Activated CD8-positive, alpha-beta memory T cell treated with anti-CD3 and anti-CD28 coated beads for 1 hour (primary cell): ENCODE data around the gene ZCCHC17.

ENCODE experiments used
- DNase-seq, 2 donors: peaks; one replicate each; pipeline ENCODE4 v3.0.0-alpha.2; 2020; ENCODE audit warnings: low read depth in 1 of 2; ENCODE audit errors: extremely low read depth in 1 of 2

The ZCCHC17 gene

GRCh38 chr1:31302709-31303441 lies 6.0 kb downstream of the ZCCHC17 start:
- no peak for DNase-seq

- no peak for DNase-seq
Measured at GRCh38 chr1:31306278-31306677, 9.4 kb downstream of the ZCCHC17 start.

- no peak for DNase-seq
Measured at GRCh38 chr1:31308036-31308435, 11.2 kb downstream of the ZCCHC17 start.

GRCh38 chr1:31310198-31310597 lies 13.4 kb downstream of the ZCCHC17 start:
- DNase-seq = no peak

GRCh38 chr1:31315902-31316301 lies 19.1 kb downstream of the ZCCHC17 start:
- DNase-seq = no peak

- DNase-seq = no peak
Measured at GRCh38 chr1:31318146-31318545, 21.3 kb downstream of the ZCCHC17 start.

- no peak for DNase-seq
Measured at GRCh38 chr1:31324093-31324492, 27.3 kb downstream of the ZCCHC17 start.

- no peak for DNase-seq
Measured at GRCh38 chr1:31324992-31325391, 28.2 kb downstream of the ZCCHC17 start.

GRCh38 chr1:31326461-31326860 lies 29.6 kb downstream of the ZCCHC17 start:
- no peak for DNase-seq

GRCh38 chr1:31327381-31327780 lies 30.5 kb downstream of the ZCCHC17 start:
- no peak for DNase-seq

- DNase-seq = no peak
Measured at GRCh38 chr1:31335007-31335406, 38.2 kb downstream of the ZCCHC17 start.

GRCh38 chr1:31336687-31337467 lies 40.0 kb downstream of the ZCCHC17 start:
- DNase-seq = no peak

- DNase-seq = no peak
Measured at GRCh38 chr1:31344503-31344902, 47.7 kb downstream of the ZCCHC17 start.

- DNase-seq = no peak
Measured at GRCh38 chr1:31345635-31346034, 48.8 kb downstream of the ZCCHC17 start.

- DNase-seq = no peak
Measured at GRCh38 chr1:31346785-31347184, 50.0 kb downstream of the ZCCHC17 start.

GRCh38 chr1:31348449-31348848 lies 51.6 kb downstream of the ZCCHC17 start:
- no peak for DNase-seq

GRCh38 chr1:31354283-31354682 lies 57.5 kb downstream of the ZCCHC17 start:
- DNase-seq = no peak

GRCh38 chr1:31356427-31356826 lies 59.6 kb downstream of the ZCCHC17 start:
- DNase-seq = no peak

- DNase-seq = no peak
Measured at GRCh38 chr1:31361607-31362006, 64.8 kb downstream of the ZCCHC17 start.

GRCh38 chr1:31362032-31362431 lies 65.2 kb downstream of the ZCCHC17 start:
- DNase-seq = no peak

- no peak for DNase-seq
Measured at GRCh38 chr1:31364561-31365250, 67.9 kb downstream of the ZCCHC17 start.

- no peak for DNase-seq
Measured at GRCh38 chr1:31366796-31367195, 70.0 kb downstream of the ZCCHC17 start.
